Calu3 (cell line): Measurements from ENCODE around the gene OR10K2. TPM values are rescaled to one million over a fixed set of nuclear protein-coding genes. Genes with fewer than 3 reads are reported as not detected.
"Not testable (repeated sequence)": the region's sequence is repeated elsewhere in the genome, so short reads cannot be mapped to it uniquely, and the experiment has no call there.

Experiments
- BruUV-seq: library from RNA; stranded (reverse); fragments of 400-500 nt; replicated peaks from 2 replicates; lab custom pipeline; 2021; lab: Mats Ljungman, UMichigan
- CTCF ChIA-PET: fragments of 300-600 bp; sonication (Branson Sonifier 250); formaldehyde crosslinking; loops from one replicate; lab custom pipeline; 2022; ENCODE audit warnings: antibody characterized with exemption; lab: Charles Lee
- DNase-seq: peaks from one replicate; pipeline ENCODE4 v3.0.0; 2022
- H3K27ac Mint-ChIP-seq: one replicate; pipeline ENCODE4 v1.8.0; 2022; ENCODE audit warnings: mixed read lengths; ENCODE audit not compliant: unreplicated experiment
- H3K27me3 Mint-ChIP-seq: one replicate; pipeline ENCODE4 v1.8.0; 2022; ENCODE audit warnings: mixed read lengths; ENCODE audit not compliant: unreplicated experiment
- H3K36me3 Mint-ChIP-seq: one replicate; pipeline ENCODE4 v1.8.0; 2022; ENCODE audit warnings: mild to moderate bottlenecking, moderate library complexity, mixed read lengths; ENCODE audit not compliant: insufficient read depth, unreplicated experiment
- H3K4me1 Mint-ChIP-seq: one replicate; pipeline ENCODE4 v1.8.0; 2022; ENCODE audit warnings: mild to moderate bottlenecking, low read depth, mixed read lengths; ENCODE audit not compliant: unreplicated experiment
- H3K4me3 Mint-ChIP-seq: one replicate; pipeline ENCODE4 v1.8.0; 2022; ENCODE audit warnings: mild to moderate bottlenecking, low read depth, moderate library complexity, mixed read lengths; ENCODE audit not compliant: unreplicated experiment
- H3K9me3 Mint-ChIP-seq: one replicate; pipeline ENCODE4 v1.8.0; 2022; ENCODE audit warnings: low read depth, mixed read lengths; ENCODE audit not compliant: unreplicated experiment
- intact Hi-C: fragments of 100-400 bp; cut with micrococcal nuclease; formaldehyde crosslinking; loops from one replicate; pipeline ENCODE4 v1.10.0; 2022; ENCODE audit not compliant: unreplicated experiment
- total RNA-seq: library from RNA; stranded (reverse); gene quantifications from 2 replicates; pipeline ENCODE4 v1.2.3, GENCODE V29; 2022
- TF ChIP-seq, protein P1 (sequence below): fragments of 200-600 bp; IDR thresholded peaks from one replicate; pipeline ENCODE4 v1.8.0; 2022; ENCODE audit warnings: antibody characterized with exemption; ENCODE audit not compliant: unreplicated experiment

The OR10K2 gene
- total RNA-seq, 1 experiment from 2014 or later, result not detected

DNA sequence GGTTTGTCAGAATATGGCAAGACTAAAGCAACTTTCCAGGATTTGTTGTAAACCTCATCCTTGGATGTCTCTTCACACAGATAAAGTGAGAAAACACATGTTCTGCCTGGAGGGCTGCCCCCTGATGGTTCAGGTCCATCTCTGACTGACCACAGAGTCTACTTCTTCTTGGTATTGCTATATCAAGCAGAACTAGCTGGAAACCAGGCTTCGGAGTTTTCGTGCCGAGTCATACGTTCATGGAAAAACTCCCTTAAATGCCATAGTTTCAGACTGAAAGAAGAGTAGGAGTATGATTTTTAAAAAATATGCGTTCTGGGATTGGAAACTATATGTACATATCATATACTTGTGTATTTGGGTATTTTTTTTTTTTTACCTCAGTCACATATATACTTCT is 32.6 kb downstream of the OR10K2 start:
- DNase-seq, result no peak
- TF ChIP-seq, protein P1, sequence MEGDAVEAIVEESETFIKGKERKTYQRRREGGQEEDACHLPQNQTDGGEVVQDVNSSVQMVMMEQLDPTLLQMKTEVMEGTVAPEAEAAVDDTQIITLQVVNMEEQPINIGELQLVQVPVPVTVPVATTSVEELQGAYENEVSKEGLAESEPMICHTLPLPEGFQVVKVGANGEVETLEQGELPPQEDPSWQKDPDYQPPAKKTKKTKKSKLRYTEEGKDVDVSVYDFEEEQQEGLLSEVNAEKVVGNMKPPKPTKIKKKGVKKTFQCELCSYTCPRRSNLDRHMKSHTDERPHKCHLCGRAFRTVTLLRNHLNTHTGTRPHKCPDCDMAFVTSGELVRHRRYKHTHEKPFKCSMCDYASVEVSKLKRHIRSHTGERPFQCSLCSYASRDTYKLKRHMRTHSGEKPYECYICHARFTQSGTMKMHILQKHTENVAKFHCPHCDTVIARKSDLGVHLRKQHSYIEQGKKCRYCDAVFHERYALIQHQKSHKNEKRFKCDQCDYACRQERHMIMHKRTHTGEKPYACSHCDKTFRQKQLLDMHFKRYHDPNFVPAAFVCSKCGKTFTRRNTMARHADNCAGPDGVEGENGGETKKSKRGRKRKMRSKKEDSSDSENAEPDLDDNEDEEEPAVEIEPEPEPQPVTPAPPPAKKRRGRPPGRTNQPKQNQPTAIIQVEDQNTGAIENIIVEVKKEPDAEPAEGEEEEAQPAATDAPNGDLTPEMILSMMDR, result no peak
- intact Hi-C loops, result no loop called here
- H3K36me3 Mint-ChIP-seq, result no peaks in the 10 kb centered on the region
- CTCF ChIA-PET, result no interaction called here
- H3K27ac Mint-ChIP-seq, result no peak overlapping the region
- H3K4me1 Mint-ChIP-seq, result no peaks in the 10 kb centered on the region
- H3K9me3 Mint-ChIP-seq, result no peaks in the 10 kb centered on the region
- no TSS peak for BruUV-seq
- peaks cover 2% of the 10 kb centered on the region for H3K27me3 Mint-ChIP-seq
- H3K4me3 Mint-ChIP-seq, result no peak overlapping the region

DNA sequence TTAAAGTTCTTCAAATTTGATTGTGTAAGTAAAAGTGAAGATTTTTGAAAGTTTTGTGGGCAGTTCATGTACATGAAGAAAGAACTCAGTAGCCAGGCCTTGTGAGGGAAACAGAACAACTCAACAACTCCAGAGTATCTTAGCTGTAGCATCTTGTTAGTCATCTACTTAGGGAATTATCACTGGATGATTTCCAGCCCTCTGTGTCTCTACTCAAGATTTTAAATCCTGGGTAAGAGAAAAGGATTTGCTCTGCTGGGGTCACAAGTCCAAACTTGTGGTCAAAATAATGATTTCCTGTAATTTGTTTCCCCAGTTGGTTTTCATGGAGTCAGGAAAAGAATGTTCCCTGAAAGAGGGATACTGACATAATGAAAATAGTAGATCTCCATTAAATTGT is 34.9 kb downstream of the OR10K2 start:
- DNase-seq, result no peak
- no TSS peak for BruUV-seq
- Mint-ChIP-seq H3K27me3 (no peaks in the 10 kb centered on the region), H3K27ac (no peak overlapping the region), H3K4me3 (no peak overlapping the region), H3K9me3 (no peaks in the 10 kb centered on the region), H3K36me3 (no peaks in the 10 kb centered on the region), H3K4me1 (no peaks in the 10 kb centered on the region)
- intact Hi-C loops, result no loop called here
- TF ChIP-seq, protein P1, result no peak
- CTCF ChIA-PET, result no interaction called here

- CTCF ChIA-PET, result no interaction called here
- no peak for DNase-seq
- BruUV-seq, result no TSS peak
- no peaks in the 10 kb centered on the region for H3K27me3 Mint-ChIP-seq
- H3K27ac Mint-ChIP-seq, result no peak overlapping the region
- no peak overlapping the region for H3K4me3 Mint-ChIP-seq
- H3K4me1 Mint-ChIP-seq, result no peaks in the 10 kb centered on the region
- intact Hi-C loops, result no loop called here
- no peaks in the 10 kb centered on the region for H3K36me3 Mint-ChIP-seq
- no peaks in the 10 kb centered on the region for H3K9me3 Mint-ChIP-seq
- TF ChIP-seq, protein P1, result no peak
These were observed 35.7 kb downstream of the OR10K2 start for GRCh38 chr1:158390331-158390730.

DNA sequence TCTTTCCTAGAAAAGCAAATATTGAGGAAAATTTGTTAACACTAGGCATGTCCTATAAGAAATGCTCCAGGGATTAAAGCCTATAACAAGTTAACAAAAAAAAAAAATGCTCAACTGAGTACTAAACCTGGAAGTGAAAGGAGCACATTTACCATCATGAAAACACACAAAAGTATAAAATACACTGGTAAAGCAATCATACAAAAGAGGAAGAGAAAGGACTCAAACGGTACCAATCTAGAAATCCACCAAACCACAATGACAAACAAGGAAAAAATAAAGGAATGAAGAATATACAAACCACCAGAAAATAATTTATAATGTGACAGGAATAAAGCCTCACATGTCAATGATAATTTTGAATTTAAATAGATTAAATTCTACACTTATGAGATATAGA is 51.2 kb downstream of the OR10K2 start:
- no peak for DNase-seq
- Mint-ChIP-seq H3K36me3 (no peaks in the 10 kb centered on the region), H3K9me3 (peaks cover 2% of the 10 kb centered on the region), H3K27me3 (no peaks in the 10 kb centered on the region), H3K4me1 (no peaks in the 10 kb centered on the region), H3K27ac (no peak overlapping the region), H3K4me3 (no peak overlapping the region)
- no TSS peak for BruUV-seq
- CTCF ChIA-PET, result no interaction called here
- TF ChIP-seq, protein P1, result no peak
- intact Hi-C loops, result no loop called here

DNA sequence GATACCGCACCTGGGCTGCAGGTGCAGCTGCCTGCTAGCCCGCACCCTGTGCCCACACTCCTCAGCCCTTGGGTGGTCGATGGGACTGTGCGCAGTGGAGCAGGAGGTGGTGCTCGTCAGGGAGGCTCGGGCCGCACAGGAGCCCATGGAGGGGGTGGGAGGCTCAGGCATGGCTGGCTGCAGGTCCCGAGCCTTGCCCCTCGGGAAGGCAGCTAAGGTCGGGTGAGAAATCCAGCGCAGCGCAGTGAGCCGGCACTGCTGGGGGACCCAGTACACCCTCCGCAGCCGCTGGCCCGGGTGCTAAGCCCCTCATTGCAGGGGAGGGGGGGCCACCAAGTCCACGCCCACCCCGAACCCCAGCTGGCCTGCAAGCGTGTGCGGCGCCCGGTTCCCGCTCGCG is 51.9 kb downstream of the OR10K2 start:
- H3K36me3 Mint-ChIP-seq, intact Hi-C loops, DNase-seq, H3K4me3 Mint-ChIP-seq, H3K9me3 Mint-ChIP-seq, BruUV-seq, H3K27ac Mint-ChIP-seq, H3K27me3 Mint-ChIP-seq, H3K4me1 Mint-ChIP-seq, CTCF ChIA-PET: not testable (repeated sequence)
